SK-N-SH (cell line): ENCODE data around the gene TADA2B. TPM values are rescaled to one million over a fixed set of nuclear protein-coding genes. Genes with fewer than 3 reads are reported as not detected.

Experiments used
- CTCF ChIA-PET: fragments of 300-600, 350-600 bp; formaldehyde crosslinking; extraction: SDS; loops from one replicate; lab custom pipeline; 2021; lab: Yijun Ruan, JAX
- POLR2A ChIA-PET: fragments of 350-600 bp; sonication (Branson Sonifier 250); formaldehyde crosslinking; extraction: SDS; loops from one replicate; lab custom pipeline; 2020; ENCODE audit warnings: antibody characterized with exemption, inconsistent platforms; lab: Yijun Ruan, JAX
- DNase-seq: peaks from one replicate; pipeline ENCODE4 v3.0.0; 2012
- H2AFZ ChIP-seq: fragments of 200-600 bp; sonication (generic); 2 replicates; pipeline ENCODE4 v1.8.1; 2016; ENCODE audit warnings: antibody characterized with exemption, mild to moderate bottlenecking, low read depth
- H3F3A ChIP-seq: fragments of 200-600 bp; sonication (generic); replicated peaks from 2 replicates; pipeline ENCODE3; 2016; ENCODE audit warnings: antibody characterized with exemption, mild to moderate bottlenecking; ENCODE audit not compliant: insufficient read depth
- H3K27ac ChIP-seq, 2 experiments: fragments of 200-500 bp in 1 of 2; fragments of 200-600 bp in 1 of 2; sonication (Bioruptor generic) in 1 of 2; sonication (generic), shearing (Covaris generic) in 1 of 2; 2 replicates each; pipeline versions ENCODE4 v1.5.1 to v1.6.1; 2014 to 2016; ENCODE audit warnings: low read depth in 2 of 2, inconsistent platforms in 1 of 2, low read length in 1 of 2, mild to moderate bottlenecking in 1 of 2, mixed read lengths in 1 of 2
- H3K27me3 ChIP-seq: fragments of 200-600 bp; sonication (generic), shearing (Covaris generic); 2 replicates; pipeline ENCODE4 v1.6.1; 2016; ENCODE audit warnings: mixed run types; ENCODE audit not compliant: insufficient read depth
- H3K36me3 ChIP-seq, 2 experiments: fragments of 200-500 bp in 1 of 2; fragments of 200-600 bp in 1 of 2; sonication (Bioruptor generic) in 1 of 2; sonication (generic) in 1 of 2; replicated peaks in 1 of 2; 2 replicates each; pipeline versions ENCODE3 to v1.5.1; 2014 to 2016; ENCODE audit warnings: low read length in 1 of 2, mild to moderate bottlenecking in 1 of 2; ENCODE audit not compliant: insufficient read depth in 2 of 2, control insufficient read depth in 1 of 2
- H3K4me1 ChIP-seq, 2 experiments: fragments of 200-500 bp in 1 of 2; fragments of 200-600 bp in 1 of 2; sonication (Bioruptor generic) in 1 of 2; sonication (generic), shearing (Covaris generic) in 1 of 2; 2 replicates each; pipeline versions ENCODE4 v1.5.1 to v1.6.1; 2014 to 2016; ENCODE audit warnings: low read depth in 1 of 2, low read length in 1 of 2, mixed run types in 1 of 2; ENCODE audit not compliant: insufficient read depth in 2 of 2, control insufficient read depth in 1 of 2
- H3K4me2 ChIP-seq: fragments of 200-600 bp; sonication (generic), shearing (Covaris generic); 2 replicates; pipeline ENCODE4 v1.6.1; 2017; ENCODE audit warnings: mixed run types
- H3K4me3 ChIP-seq, 2 experiments: fragments of 200-500 bp in 1 of 2; fragments of 200-600 bp in 1 of 2; sonication (Bioruptor generic) in 1 of 2; sonication (generic), shearing (Covaris generic) in 1 of 2; 2 replicates each; pipeline versions ENCODE4 v1.5.1 to v1.8.1; 2014 to 2016; ENCODE audit warnings: low read depth in 2 of 2, inconsistent platforms in 1 of 2, low read length in 1 of 2, mild to moderate bottlenecking in 1 of 2, mixed read lengths in 1 of 2, moderate library complexity in 1 of 2
- H3K79me2 ChIP-seq: fragments of 200-600 bp; sonication (generic); 2 replicates; pipeline ENCODE4 v1.8.1; 2017; ENCODE audit warnings: mild to moderate bottlenecking; ENCODE audit not compliant: insufficient read depth
- H3K9ac ChIP-seq: fragments of 200-600 bp; sonication (generic); 2 replicates; pipeline ENCODE4 v1.6.1; 2017; ENCODE audit warnings: mixed run types
- H3K9me2 ChIP-seq: fragments of 200-600 bp; sonication (generic); 2 replicates; pipeline ENCODE4 v1.6.1; 2017; ENCODE audit warnings: mixed run types
- H3K9me3 ChIP-seq: fragments of 200-600 bp; sonication (generic); 2 replicates; pipeline ENCODE4 v1.6.1; 2017; ENCODE audit warnings: mixed run types, mild to moderate bottlenecking, moderate library complexity
- H4K20me1 ChIP-seq: fragments of 200-600 bp; sonication (generic); 2 replicates; pipeline ENCODE4 v1.6.1; 2017; ENCODE audit warnings: mild to moderate bottlenecking, mixed run types; ENCODE audit not compliant: insufficient read depth
- EP300 ChIP-seq, 2 experiments: IDR thresholded peaks; 2 replicates each; pipeline versions ENCODE4 v1.4.0 to v1.6.1; 2012; ENCODE audit warnings: borderline replicate concordance in 1 of 2, low read depth in 1 of 2, low read length in 1 of 2
- EZH2phosphoT487 ChIP-seq: fragments of 200-600 bp; sonication (generic); IDR thresholded peaks from 2 replicates; pipeline ENCODE4 v1.6.1; 2017; ENCODE audit warnings: low read depth, mixed run types, mild to moderate bottlenecking, antibody characterized with exemption, moderate library complexity, borderline replicate concordance
- FOXJ3 ChIP-seq: sonication (generic); formaldehyde crosslinking; IDR thresholded peaks from 2 replicates; pipeline ENCODE4 v1.5.1; 2020; ENCODE audit warnings: mild to moderate bottlenecking, missing genetic modification reagents
- FOXM1 ChIP-seq: IDR thresholded peaks from 2 replicates; pipeline ENCODE4 v1.4.0; 2012; ENCODE audit warnings: low read depth, mild to moderate bottlenecking
- GABPA ChIP-seq: IDR thresholded peaks from 2 replicates; pipeline ENCODE4 v1.4.0; 2012; ENCODE audit warnings: low read depth, mild to moderate bottlenecking
- GATA2 ChIP-seq: sonication (generic); formaldehyde crosslinking; IDR thresholded peaks from 2 replicates; pipeline ENCODE4 v1.5.0; 2020; ENCODE audit warnings: mild to moderate bottlenecking, missing genetic modification reagents
- JUND ChIP-seq: IDR thresholded peaks from 2 replicates; pipeline ENCODE4 v1.4.0; 2012
- MXI1 ChIP-seq: IDR thresholded peaks from 2 replicates; pipeline ENCODE4 v1.6.1; 2012; ENCODE audit warnings: mild to moderate bottlenecking, low read depth, low read length, improper control_type of control experiment
- NRF1 ChIP-seq: IDR thresholded peaks from 2 replicates; pipeline ENCODE4 v1.6.1; 2012; ENCODE audit warnings: low read depth, mild to moderate bottlenecking, low read length
- POLR2AphosphoS5 ChIP-seq: IDR thresholded peaks from 2 replicates; pipeline ENCODE4 v1.6.1; 2012; ENCODE audit warnings: low read depth, low read length
- RAD21 ChIP-seq: IDR thresholded peaks from 2 replicates; pipeline ENCODE4 v1.6.1; 2012; ENCODE audit warnings: mild to moderate bottlenecking, low read length
- TCF12 ChIP-seq: IDR thresholded peaks from 2 replicates; pipeline ENCODE4 v1.4.0; 2012
- TEAD4 ChIP-seq: IDR thresholded peaks from 2 replicates; pipeline ENCODE4 v1.4.0; 2012; ENCODE audit warnings: mild to moderate bottlenecking, borderline replicate concordance; ENCODE audit not compliant: insufficient read depth
- WGBS: methylation state at CpG from one replicate; pipeline ENCODE4 v1.1.6; 2017; ENCODE audit warnings: low lambda C conversion rate; 5-methylcytosine and 5-hydroxymethylcytosine counted together
- polyA plus RNA-seq, 3 experiments: library from polyadenylated mRNA; depleted of rRNA; stranded (reverse); fragments of >200 nt; gene quantifications; 2 replicates each; pipeline ENCODE4 v1.2.3, GENCODE V29; 2012
- TF ChIP-seq, protein P1 (sequence below): fragments of 150-350 bp; IDR thresholded peaks from 2 replicates; pipeline ENCODE4 v1.6.1; 2017; ENCODE audit warnings: antibody characterized with exemption, low read length, low read depth, borderline replicate concordance
- TF ChIP-seq, protein P2 (sequence below): fragments of 150-350 bp; IDR thresholded peaks from 2 replicates; pipeline ENCODE4 v1.6.1; 2016; ENCODE audit warnings: mild to moderate bottlenecking, low read depth, low read length
- TF ChIP-seq, protein P3 (sequence below): IDR thresholded peaks from 2 replicates; pipeline ENCODE4 v1.4.0; 2012; ENCODE audit warnings: low read depth
- TF ChIP-seq, protein P4 (sequence below): IDR thresholded peaks from 2 replicates; pipeline ENCODE4 v1.6.1; 2012; ENCODE audit warnings: mild to moderate bottlenecking, low read depth, low read length, moderate library complexity

TADA2B gene
- polyA plus RNA-seq, 1 of the 3 experiments (the other 2 are of a cell fraction) = 8.0 TPM

DNA sequence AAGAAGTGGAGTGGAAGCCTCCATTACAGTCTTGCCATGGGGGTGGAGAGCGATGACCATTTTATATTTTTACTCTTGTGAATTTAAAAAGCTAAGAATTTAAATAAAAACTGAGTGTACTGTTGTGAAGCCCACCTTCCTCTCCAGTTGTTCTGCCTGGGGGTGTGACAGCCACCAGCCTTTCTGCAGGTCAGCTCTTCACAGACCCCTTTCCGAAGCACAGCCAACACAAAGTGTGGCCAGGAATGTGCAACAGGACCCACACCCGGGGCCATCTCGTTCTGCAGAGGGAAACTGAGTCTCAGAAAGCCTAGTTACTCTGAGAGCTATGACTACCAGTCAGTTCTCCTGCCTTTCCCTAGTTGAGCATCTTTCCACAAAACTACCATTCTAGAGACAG, 23.3 kb downstream of the TADA2B start (continued):
- TF ChIP-seq, protein P1, sequence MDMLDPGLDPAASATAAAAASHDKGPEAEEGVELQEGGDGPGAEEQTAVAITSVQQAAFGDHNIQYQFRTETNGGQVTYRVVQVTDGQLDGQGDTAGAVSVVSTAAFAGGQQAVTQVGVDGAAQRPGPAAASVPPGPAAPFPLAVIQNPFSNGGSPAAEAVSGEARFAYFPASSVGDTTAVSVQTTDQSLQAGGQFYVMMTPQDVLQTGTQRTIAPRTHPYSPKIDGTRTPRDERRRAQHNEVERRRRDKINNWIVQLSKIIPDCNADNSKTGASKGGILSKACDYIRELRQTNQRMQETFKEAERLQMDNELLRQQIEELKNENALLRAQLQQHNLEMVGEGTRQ = no peak
- TF ChIP-seq FOXM1 = no peak

DNA sequence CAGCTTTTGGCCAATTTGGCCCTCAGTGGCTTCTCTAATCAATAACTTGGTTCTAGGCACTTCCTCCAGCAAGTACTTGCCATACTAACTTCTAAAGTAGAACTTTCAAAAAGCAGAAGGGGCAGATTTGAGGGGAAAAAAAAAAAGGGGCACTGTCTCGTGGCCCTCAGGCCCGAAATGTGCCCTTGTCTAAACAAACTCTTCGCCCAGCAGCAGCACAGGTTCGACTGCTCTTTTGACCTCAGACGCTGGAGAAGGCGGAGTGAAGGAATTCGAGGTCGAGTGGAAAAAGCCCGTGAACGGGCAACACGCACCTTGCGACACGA, 23.9 kb downstream of the TADA2B start:
- no peaks in the 10 kb centered on the region for H3K9me2 ChIP-seq
- H4K20me1 ChIP-seq = peaks cover 25% of the 10 kb centered on the region
- H3K9ac ChIP-seq = peak overlapping the region; percentile 91
- H3K4me3 ChIP-seq = peak overlapping the region; percentile 86 to 88
- peaks cover 51% of the 10 kb centered on the region for H3K79me2 ChIP-seq
- ChIA-PET CTCF (interaction anchor here (0.6 to 9.1 kb wide), 9 partner anchors 16 to 347 kb away, joined by 3 to 80 read pairs (median 5); partner anchors contain the start of gene TADA2B), POLR2A (interaction anchor here (1.2 to 2.2 kb wide), 6 partner anchors 8 to 347 kb away, joined by 3 to 14 read pairs (median 4); partner anchors contain the start of genes TADA2B and TBC1D14)
- H3K27me3 ChIP-seq = no peaks in the 10 kb centered on the region
- TF ChIP-seq NRF1 (no peak), RAD21 (no peak)
- TF ChIP-seq, protein P2, sequence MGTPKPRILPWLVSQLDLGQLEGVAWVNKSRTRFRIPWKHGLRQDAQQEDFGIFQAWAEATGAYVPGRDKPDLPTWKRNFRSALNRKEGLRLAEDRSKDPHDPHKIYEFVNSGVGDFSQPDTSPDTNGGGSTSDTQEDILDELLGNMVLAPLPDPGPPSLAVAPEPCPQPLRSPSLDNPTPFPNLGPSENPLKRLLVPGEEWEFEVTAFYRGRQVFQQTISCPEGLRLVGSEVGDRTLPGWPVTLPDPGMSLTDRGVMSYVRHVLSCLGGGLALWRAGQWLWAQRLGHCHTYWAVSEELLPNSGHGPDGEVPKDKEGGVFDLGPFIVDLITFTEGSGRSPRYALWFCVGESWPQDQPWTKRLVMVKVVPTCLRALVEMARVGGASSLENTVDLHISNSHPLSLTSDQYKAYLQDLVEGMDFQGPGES = no peak
- TF ChIP-seq, protein P3, sequence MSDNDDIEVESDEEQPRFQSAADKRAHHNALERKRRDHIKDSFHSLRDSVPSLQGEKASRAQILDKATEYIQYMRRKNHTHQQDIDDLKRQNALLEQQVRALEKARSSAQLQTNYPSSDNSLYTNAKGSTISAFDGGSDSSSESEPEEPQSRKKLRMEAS = no peak
- 1% methylated on average over 13 of the region's 13 CpGs for whole genome bisulfite sequencing
- H3K4me1 ChIP-seq = peaks cover 0 to 17% of the 10 kb centered on the region in 2 experiments; a peak in 2 of 4 replicates
- H3K9me3 ChIP-seq = no peaks in the 10 kb centered on the region
- H3K4me2 ChIP-seq = peak overlapping the region; percentile 99
- DNase-seq = no peak
- no peak overlapping the region for H2AFZ ChIP-seq
- H3K27ac ChIP-seq = peak overlapping the region; percentile 67; a peak in 2 of 4 replicates
- H3F3A ChIP-seq = no peaks in the 10 kb centered on the region
- H3K36me3 ChIP-seq = peaks cover 11 to 28% of the 10 kb centered on the region in 2 experiments

DNA sequence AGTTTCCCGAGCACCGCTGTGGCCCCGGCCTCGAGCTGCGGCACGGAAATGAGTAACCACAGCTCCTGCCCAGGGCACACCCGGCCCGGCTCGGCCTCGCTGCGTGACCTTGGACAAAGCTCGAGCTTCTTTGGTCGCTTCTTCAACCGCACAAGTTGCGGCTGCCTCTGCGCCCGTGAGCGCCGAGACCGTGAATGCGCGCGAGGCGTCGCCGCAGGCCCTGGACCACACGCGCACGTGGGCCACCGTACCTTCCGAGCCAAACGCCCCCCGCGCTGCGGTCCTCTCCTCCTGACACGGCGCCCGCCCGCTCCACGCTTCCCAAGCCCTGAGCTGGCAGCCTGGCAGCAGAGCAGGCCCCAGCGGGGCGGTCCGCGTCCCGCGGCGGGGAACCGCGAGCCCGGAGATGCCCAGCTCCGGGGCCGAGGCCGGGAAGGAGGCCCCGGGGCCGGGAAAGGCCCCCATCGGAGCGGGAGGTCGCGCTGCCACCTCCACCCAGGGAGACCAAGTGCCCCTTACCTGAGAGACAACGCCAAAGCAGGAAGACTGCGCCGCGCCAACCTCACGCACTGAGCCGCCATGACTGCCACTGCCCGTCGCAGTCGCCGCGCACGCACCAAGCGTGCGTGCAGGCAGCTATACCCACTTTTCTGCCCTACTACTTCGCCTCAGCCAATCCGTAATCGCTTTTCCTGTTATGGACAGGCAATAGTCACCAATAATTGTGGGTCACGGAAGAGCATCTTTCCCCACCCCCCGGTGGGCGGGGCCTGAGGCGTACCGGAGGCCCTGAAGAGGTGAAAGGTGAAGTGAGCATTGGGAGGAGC, 24.5 kb downstream of the TADA2B start, which contains the start of gene GRPEL1:
TSS of gene GRPEL1 (minus strand) at position 613 of the 827 bp plus-strand sequence. CDS start at position 581, 32 bp downstream.
- Histone ChIP-seq H3K4me1 (peaks cover 0 to 17% of the 10 kb centered on the region in 2 experiments; a peak in 2 of 4 replicates), H4K20me1 (peaks cover 25% of the 10 kb centered on the region), H3K9ac (peak within 1 kb of the TSS; percentile 91), H3F3A (no peaks in the 10 kb centered on the region), H3K9me3 (no peaks in the 10 kb centered on the region), H2AFZ (peak within 1 kb of the TSS; percentile 97), H3K9me2 (no peaks in the 10 kb centered on the region), H3K27ac (peak within 1 kb of the TSS; percentile 72 to 80), H3K79me2 (peaks cover 51% of the 10 kb centered on the region), H3K36me3 (peaks cover 10 to 28% of the 10 kb centered on the region in 2 experiments), H3K4me3 (peak within 1 kb of the TSS; percentile 86 to 91), H3K27me3 (no peaks in the 10 kb centered on the region), H3K4me2 (peak within 1 kb of the TSS; percentile 99)
- ChIA-PET CTCF (interaction anchor here (0.6 to 9.1 kb wide), 14 partner anchors 15 to 347 kb away, joined by 3 to 80 read pairs (median 5); partner anchors contain the start of gene TADA2B), POLR2A (interaction anchor here (0.5 to 2.2 kb wide), 9 partner anchors 9 to 394 kb away, joined by 3 to 14 read pairs (median 3); partner anchors contain the start of genes TADA2B and TBC1D14)
- 0% methylated on average over 23 of the region's 81 CpGs for WGBS
- peak; percentile 99 for DNase-seq
- no peak for TF ChIP-seq TEAD4
- TF ChIP-seq POLR2AphosphoS5 = peak; percentile 90
- no peak for TF ChIP-seq TCF12
- TF ChIP-seq GABPA = peak; percentile 45; the same call in 1 of the 2 replicates
- TF ChIP-seq, protein P4, sequence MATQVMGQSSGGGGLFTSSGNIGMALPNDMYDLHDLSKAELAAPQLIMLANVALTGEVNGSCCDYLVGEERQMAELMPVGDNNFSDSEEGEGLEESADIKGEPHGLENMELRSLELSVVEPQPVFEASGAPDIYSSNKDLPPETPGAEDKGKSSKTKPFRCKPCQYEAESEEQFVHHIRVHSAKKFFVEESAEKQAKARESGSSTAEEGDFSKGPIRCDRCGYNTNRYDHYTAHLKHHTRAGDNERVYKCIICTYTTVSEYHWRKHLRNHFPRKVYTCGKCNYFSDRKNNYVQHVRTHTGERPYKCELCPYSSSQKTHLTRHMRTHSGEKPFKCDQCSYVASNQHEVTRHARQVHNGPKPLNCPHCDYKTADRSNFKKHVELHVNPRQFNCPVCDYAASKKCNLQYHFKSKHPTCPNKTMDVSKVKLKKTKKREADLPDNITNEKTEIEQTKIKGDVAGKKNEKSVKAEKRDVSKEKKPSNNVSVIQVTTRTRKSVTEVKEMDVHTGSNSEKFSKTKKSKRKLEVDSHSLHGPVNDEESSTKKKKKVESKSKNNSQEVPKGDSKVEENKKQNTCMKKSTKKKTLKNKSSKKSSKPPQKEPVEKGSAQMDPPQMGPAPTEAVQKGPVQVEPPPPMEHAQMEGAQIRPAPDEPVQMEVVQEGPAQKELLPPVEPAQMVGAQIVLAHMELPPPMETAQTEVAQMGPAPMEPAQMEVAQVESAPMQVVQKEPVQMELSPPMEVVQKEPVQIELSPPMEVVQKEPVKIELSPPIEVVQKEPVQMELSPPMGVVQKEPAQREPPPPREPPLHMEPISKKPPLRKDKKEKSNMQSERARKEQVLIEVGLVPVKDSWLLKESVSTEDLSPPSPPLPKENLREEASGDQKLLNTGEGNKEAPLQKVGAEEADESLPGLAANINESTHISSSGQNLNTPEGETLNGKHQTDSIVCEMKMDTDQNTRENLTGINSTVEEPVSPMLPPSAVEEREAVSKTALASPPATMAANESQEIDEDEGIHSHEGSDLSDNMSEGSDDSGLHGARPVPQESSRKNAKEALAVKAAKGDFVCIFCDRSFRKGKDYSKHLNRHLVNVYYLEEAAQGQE = no peak
- no peak for TF ChIP-seq EZH2phosphoT487
- peak; percentile 96 for TF ChIP-seq MXI1
- TF ChIP-seq FOXJ3 (CRISPR knock-in tag) = no peak
- TF ChIP-seq GATA2 (CRISPR knock-in tag) = no peak
- TF ChIP-seq JUND = no peak
- TF ChIP-seq EP300 (IDR thresholded peaks at IDR 0.05; ENCODE audit: borderline replicate concordance in 1 of 2, low read depth in 1 of 2, low read length in 1 of 2) = no peak
